Osteocyte (in vitro differentiated cells): ENCODE data around the gene CES4A. TPM values are rescaled to one million over a fixed set of nuclear protein-coding genes. Genes with fewer than 3 reads are reported as not detected.
"Not testable (repeated sequence)": the region's sequence is repeated elsewhere in the genome, so short reads cannot be mapped to it uniquely, and the experiment has no call there.

Experiments used
- DNase-seq: peaks from one replicate; pipeline ENCODE4 v3.0.0; 2021; ENCODE audit warnings: mixed read lengths; ENCODE audit not compliant: unreplicated experiment; ENCODE audit errors: extremely low spot score
- H3K27ac Mint-ChIP-seq: one replicate; pipeline ENCODE4 v1.8.0; 2021; ENCODE audit warnings: mild to moderate bottlenecking, mixed read lengths; ENCODE audit not compliant: unreplicated experiment
- H3K27me3 Mint-ChIP-seq: one replicate; pipeline ENCODE4 v1.8.0; 2021; ENCODE audit warnings: mixed read lengths; ENCODE audit not compliant: unreplicated experiment
- H3K36me3 Mint-ChIP-seq: one replicate; pipeline ENCODE4 v1.8.0; 2021; ENCODE audit warnings: mixed read lengths; ENCODE audit not compliant: unreplicated experiment
- H3K4me1 Mint-ChIP-seq: one replicate; pipeline ENCODE4 v1.8.0; 2021; ENCODE audit warnings: mixed read lengths; ENCODE audit not compliant: unreplicated experiment
- H3K4me3 Mint-ChIP-seq: one replicate; pipeline ENCODE4 v1.8.0; 2021; ENCODE audit warnings: mild to moderate bottlenecking, moderate library complexity, mixed read lengths; ENCODE audit not compliant: unreplicated experiment
- H3K9me3 Mint-ChIP-seq: one replicate; pipeline ENCODE4 v1.8.0; 2021; ENCODE audit warnings: mixed read lengths; ENCODE audit not compliant: unreplicated experiment
- CTCF ChIP-seq: fragments of 200-600 bp; sonication (generic); IDR thresholded peaks from 2 replicates; pipeline ENCODE4 v1.5.0; 2021; ENCODE audit warnings: antibody characterized with exemption, mild to moderate bottlenecking, moderate library complexity
- total RNA-seq: library from RNA; stranded (reverse); gene quantifications from 2 replicates; pipeline ENCODE4 v1.2.1, GENCODE V29; 2021

CES4A gene
- total RNA-seq, 1 donor from 2014 or later, result 3.8 TPM

GRCh38 chr16:66944054-66944441 is 44.3 kb upstream of the CES4A start:
- peak overlapping the region; percentile 10 for H3K27ac Mint-ChIP-seq
- peaks cover 15% of the 10 kb centered on the region for H3K36me3 Mint-ChIP-seq
- no peaks in the 10 kb centered on the region for H3K9me3 Mint-ChIP-seq
- no peak for DNase-seq
- no peaks in the 10 kb centered on the region for H3K27me3 Mint-ChIP-seq
- H3K4me1 Mint-ChIP-seq, result no peaks in the 10 kb centered on the region
- TF ChIP-seq CTCF, result no peak
- H3K4me3 Mint-ChIP-seq, result no peak overlapping the region

GRCh38 chr16:66944971-66945370 is 43.4 kb upstream of the CES4A start:
- not testable (repeated sequence) for H3K27ac Mint-ChIP-seq, H3K4me3 Mint-ChIP-seq, H3K9me3 Mint-ChIP-seq, DNase-seq, H3K27me3 Mint-ChIP-seq, H3K4me1 Mint-ChIP-seq
- peaks cover 15% of the 10 kb centered on the region for H3K36me3 Mint-ChIP-seq

GRCh38 chr16:66945939-66946338 is 42.5 kb upstream of the CES4A start:
- Mint-ChIP-seq H3K9me3 (no peaks in the 10 kb centered on the region), H3K4me1 (no peaks in the 10 kb centered on the region), H3K27me3 (peaks cover 7% of the 10 kb centered on the region), H3K27ac (no peak overlapping the region), H3K36me3 (peaks cover 15% of the 10 kb centered on the region), H3K4me3 (no peak overlapping the region)
- DNase-seq, result no peak
- no peak for TF ChIP-seq CTCF

- H3K4me3 Mint-ChIP-seq, result no peak overlapping the region
- no peak for DNase-seq
- H3K36me3 Mint-ChIP-seq, result peaks cover 18% of the 10 kb centered on the region
- no peak for TF ChIP-seq CTCF
- H3K27ac Mint-ChIP-seq, result no peak overlapping the region
- H3K27me3 Mint-ChIP-seq, result peaks cover 12% of the 10 kb centered on the region
- no peaks in the 10 kb centered on the region for H3K4me1 Mint-ChIP-seq
- H3K9me3 Mint-ChIP-seq, result peaks cover 4% of the 10 kb centered on the region
These were observed 41.8 kb upstream of the CES4A start for GRCh38 chr16:66946541-66946940.

GRCh38 chr16:66946974-66947301 is 41.5 kb upstream of the CES4A start:
- Mint-ChIP-seq H3K27ac (no peak overlapping the region), H3K4me3 (no peak overlapping the region), H3K4me1 (no peaks in the 10 kb centered on the region)

More at GRCh38 chr16:66946974-66947301, 41.5 kb upstream of the CES4A start:
- Mint-ChIP-seq H3K9me3 (peaks cover 8% of the 10 kb centered on the region), H3K36me3 (peaks cover 16% of the 10 kb centered on the region), H3K27me3 (peaks cover 16% of the 10 kb centered on the region)
- no peak for DNase-seq
- no peak for TF ChIP-seq CTCF
